OCI-LY3 (cell line): ENCODE measurements around the gene SMYD3.

Source experiments
- H2AFZ ChIP-seq: fragments of 200-600, 300-600 bp; shearing (Covaris generic); 2 replicates; pipeline ENCODE4 v1.6.0; 2014; ENCODE audit warnings: antibody characterized with exemption, low read depth, low read length
- H3K27ac ChIP-seq: fragments of 200-600, 300-600 bp; sonication (generic); 2 replicates; pipeline ENCODE4 v1.5.1; 2014; ENCODE audit warnings: mild to moderate bottlenecking, low read length, moderate library complexity, mixed read lengths
- H3K27me3 ChIP-seq: fragments of 200-600, 300-600 bp; sonication (generic); 2 replicates; pipeline ENCODE4 v1.6.1; 2014; ENCODE audit warnings: low read depth, low read length, mixed read lengths
- H3K36me3 ChIP-seq: fragments of 200-600, 300-600 bp; sonication (generic); replicated peaks from 2 replicates; pipeline ENCODE3; 2014; ENCODE audit warnings: low read depth, low read length, mixed read lengths
- H3K4me1 ChIP-seq: fragments of 300-600, 200-600 bp; sonication (generic); 2 replicates; pipeline ENCODE4 v1.6.1; 2014; ENCODE audit warnings: low read length, mixed read lengths
- H3K4me2 ChIP-seq: fragments of 200-600, 300-600 bp; sonication (generic); 2 replicates; pipeline ENCODE4 v1.6.1; 2014; ENCODE audit warnings: low read length, mixed read lengths
- H3K4me3 ChIP-seq: fragments of 300-600, 200-600 bp; sonication (generic); 2 replicates; pipeline ENCODE4 v1.5.1; 2014; ENCODE audit warnings: antibody characterized with exemption, mild to moderate bottlenecking, low read length, moderate library complexity
- H3K79me2 ChIP-seq: fragments of 300-600, 200-600 bp; shearing (Covaris generic); 2 replicates; pipeline ENCODE4 v1.6.1; 2014; ENCODE audit warnings: mild to moderate bottlenecking, low read length, mixed read lengths
- H3K9ac ChIP-seq: fragments of 300-600, 200-600 bp; shearing (Covaris generic); 2 replicates; pipeline ENCODE4 v1.6.0; 2014; ENCODE audit warnings: mild to moderate bottlenecking, low read length, moderate library complexity
- H3K9me3 ChIP-seq: fragments of 200-600, 300-600 bp; shearing (Covaris generic); 2 replicates; pipeline ENCODE4 v1.6.1; 2014; ENCODE audit warnings: low read length, mixed read lengths; ENCODE audit not compliant: insufficient read depth
- H4K20me1 ChIP-seq: fragments of 200-600, 300-600 bp; sonication (generic); 2 replicates; pipeline ENCODE4 v1.6.1; 2016; ENCODE audit warnings: low read length, mixed read lengths; ENCODE audit not compliant: insufficient read depth
- CTCF ChIP-seq: fragments of 200-600, 300-600 bp; sonication (generic); IDR thresholded peaks from 2 replicates; pipeline ENCODE4 v1.5.1; 2014; ENCODE audit warnings: antibody characterized with exemption, low read length, low read depth
- EZH2phosphoT487 ChIP-seq: fragments of 200-600 bp; shearing (Covaris generic); IDR thresholded peaks from 2 replicates; pipeline ENCODE4 v1.6.1; 2018; ENCODE audit warnings: antibody characterized with exemption, mixed run types, low read depth

The SMYD3 gene

GRCh38 chr1:245990315-245991022, 516.6 kb downstream of the SMYD3 start:
- no peak overlapping the region for H3K9ac ChIP-seq
- H4K20me1 ChIP-seq = no peaks in the 10 kb centered on the region
- H3K27me3 ChIP-seq = no peaks in the 10 kb centered on the region
- TF ChIP-seq CTCF (no peak), EZH2phosphoT487 (no peak)
- H3K4me1 ChIP-seq = peaks cover 7% of the 10 kb centered on the region
- H3K27ac ChIP-seq = no peak overlapping the region
- H3K4me2 ChIP-seq = no peak overlapping the region
- H2AFZ ChIP-seq = no peak overlapping the region
- H3K36me3 ChIP-seq = no peaks in the 10 kb centered on the region
- H3K79me2 ChIP-seq = no peaks in the 10 kb centered on the region
- H3K4me3 ChIP-seq = no peak overlapping the region
- H3K9me3 ChIP-seq = no peaks in the 10 kb centered on the region

GRCh38 chr1:245988393-245989078, 518.5 kb downstream of the SMYD3 start:
- H3K4me1 ChIP-seq = peaks cover 7% of the 10 kb centered on the region
- no peak for TF ChIP-seq CTCF
- no peak for TF ChIP-seq EZH2phosphoT487
- no peaks in the 10 kb centered on the region for H4K20me1 ChIP-seq
- H3K9ac ChIP-seq = no peak overlapping the region
- H2AFZ ChIP-seq = no peak overlapping the region
- no peak overlapping the region for H3K4me2 ChIP-seq
- H3K36me3 ChIP-seq = no peaks in the 10 kb centered on the region
- no peak overlapping the region for H3K27ac ChIP-seq
- H3K4me3 ChIP-seq = no peak overlapping the region
- H3K27me3 ChIP-seq = no peaks in the 10 kb centered on the region
- no peaks in the 10 kb centered on the region for H3K79me2 ChIP-seq
- no peaks in the 10 kb centered on the region for H3K9me3 ChIP-seq

- TF ChIP-seq EZH2phosphoT487 = no peak
- TF ChIP-seq CTCF = no peak
- no peaks in the 10 kb centered on the region for H4K20me1 ChIP-seq
- H3K4me2 ChIP-seq = no peak overlapping the region
- H3K36me3 ChIP-seq = no peaks in the 10 kb centered on the region
- peaks cover 7% of the 10 kb centered on the region for H3K4me1 ChIP-seq
- H3K9ac ChIP-seq = no peak overlapping the region
- H3K27ac ChIP-seq = no peak overlapping the region
- H3K27me3 ChIP-seq = no peaks in the 10 kb centered on the region
- H3K79me2 ChIP-seq = no peaks in the 10 kb centered on the region
- no peak overlapping the region for H3K4me3 ChIP-seq
- H2AFZ ChIP-seq = no peak overlapping the region
- no peaks in the 10 kb centered on the region for H3K9me3 ChIP-seq
These were observed 519.1 kb downstream of the SMYD3 start for GRCh38 chr1:245987997-245988392.

GRCh38 chr1:245987577-245987976, 519.5 kb downstream of the SMYD3 start:
- Histone ChIP-seq H3K27me3 (no peaks in the 10 kb centered on the region), H3K9me3 (no peaks in the 10 kb centered on the region), H3K9ac (no peak overlapping the region), H2AFZ (no peak overlapping the region), H3K4me3 (no peak overlapping the region), H3K4me1 (peaks cover 7% of the 10 kb centered on the region), H3K27ac (no peak overlapping the region), H4K20me1 (no peaks in the 10 kb centered on the region), H3K4me2 (no peak overlapping the region), H3K36me3 (no peaks in the 10 kb centered on the region), H3K79me2 (no peaks in the 10 kb centered on the region)
- TF ChIP-seq CTCF (no peak), EZH2phosphoT487 (no peak)
